ENCODE data around the gene FXYD7.

The FXYD7 gene

GRCh38 chr19:35168196-35168595 is 25.1 kb downstream of the FXYD7 start:
- no peaks in the 10 kb centered on the region for H3K4me1 ChIP-seq (ENCODE audit: insufficient read depth, low read length)
- peaks cover 12% of the 10 kb centered on the region for H3K9me3 ChIP-seq (ENCODE audit: control insufficient read depth, insufficient read depth, low read length)
- peaks cover 43% of the 10 kb centered on the region for H3K36me3 ChIP-seq (ENCODE audit: insufficient read depth, low read length)
- no peak overlapping the region for H3K9ac ChIP-seq (ENCODE audit: low read depth, low read length)

- Histone ChIP-seq H3K9ac (ENCODE audit: low read depth, low read length) (no peak overlapping the region), H3K4me1 (ENCODE audit: insufficient read depth, low read length) (no peaks in the 10 kb centered on the region), H3K36me3 (ENCODE audit: insufficient read depth, low read length) (peaks cover 31% of the 10 kb centered on the region), H3K9me3 (ENCODE audit: control insufficient read depth, insufficient read depth, low read length) (peaks cover 7% of the 10 kb centered on the region)
Observed at GRCh38 chr19:35169221-35169995, 26.4 kb downstream of the FXYD7 start.

- Histone ChIP-seq H3K4me1 (ENCODE audit: insufficient read depth, low read length) (no peaks in the 10 kb centered on the region), H3K36me3 (ENCODE audit: insufficient read depth, low read length) (peaks cover 20% of the 10 kb centered on the region), H3K9me3 (ENCODE audit: control insufficient read depth, insufficient read depth, low read length) (peaks cover 7% of the 10 kb centered on the region), H3K9ac (ENCODE audit: low read depth, low read length) (no peak overlapping the region)
Observed at GRCh38 chr19:35170359-35171061, 27.5 kb downstream of the FXYD7 start.

GRCh38 chr19:35171730-35172129 is 28.7 kb downstream of the FXYD7 start:
- peaks cover 3% of the 10 kb centered on the region; the same call in 1 of the 2 replicates for H3K9me3 ChIP-seq (ENCODE audit: control insufficient read depth, insufficient read depth, low read length)
- peaks cover 4% of the 10 kb centered on the region; the same call in 1 of the 2 replicates for H3K4me1 ChIP-seq (ENCODE audit: insufficient read depth, low read length)
- no peak overlapping the region for H3K9ac ChIP-seq (ENCODE audit: low read depth, low read length)
- H3K36me3 ChIP-seq (ENCODE audit: insufficient read depth, low read length), result peaks cover 9% of the 10 kb centered on the region

- no peak overlapping the region for H3K9ac ChIP-seq (ENCODE audit: low read depth, low read length)
- peaks cover 4% of the 10 kb centered on the region; the same call in 1 of the 2 replicates for H3K4me1 ChIP-seq (ENCODE audit: insufficient read depth, low read length)
- H3K9me3 ChIP-seq (ENCODE audit: control insufficient read depth, insufficient read depth, low read length), result peaks cover 11% of the 10 kb centered on the region
- peaks cover 7% of the 10 kb centered on the region for H3K36me3 ChIP-seq (ENCODE audit: insufficient read depth, low read length)
Observed at GRCh38 chr19:35174226-35174625, 31.2 kb downstream of the FXYD7 start.

GRCh38 chr19:35176181-35176570 is 33.1 kb downstream of the FXYD7 start:
- Histone ChIP-seq H3K9ac (ENCODE audit: low read depth, low read length) (no peak overlapping the region), H3K4me1 (ENCODE audit: insufficient read depth, low read length) (peaks cover 4% of the 10 kb centered on the region; the same call in 1 of the 2 replicates), H3K9me3 (ENCODE audit: control insufficient read depth, insufficient read depth, low read length) (peaks cover 11% of the 10 kb centered on the region), H3K36me3 (ENCODE audit: insufficient read depth, low read length) (no peaks in the 10 kb centered on the region; the same call in 1 of the 2 replicates)

GRCh38 chr19:35177377-35178274 is 34.6 kb downstream of the FXYD7 start:
- peaks cover 9% of the 10 kb centered on the region for H3K9me3 ChIP-seq (ENCODE audit: control insufficient read depth, insufficient read depth, low read length)
- H3K4me1 ChIP-seq (ENCODE audit: insufficient read depth, low read length), result peaks cover 4% of the 10 kb centered on the region; the same call in 1 of the 2 replicates
- no peaks in the 10 kb centered on the region; the same call in 1 of the 2 replicates for H3K36me3 ChIP-seq (ENCODE audit: insufficient read depth, low read length)
- H3K9ac ChIP-seq (ENCODE audit: low read depth, low read length), result no peak overlapping the region

- Histone ChIP-seq H3K36me3 (ENCODE audit: insufficient read depth, low read length) (no peaks in the 10 kb centered on the region; the same call in 1 of the 2 replicates), H3K9me3 (ENCODE audit: control insufficient read depth, insufficient read depth, low read length) (peaks cover 8% of the 10 kb centered on the region; the same call in 1 of the 2 replicates), H3K4me1 (ENCODE audit: insufficient read depth, low read length) (peaks cover 4% of the 10 kb centered on the region; the same call in 1 of the 2 replicates), H3K9ac (ENCODE audit: low read depth, low read length) (no peak overlapping the region)
Observed at GRCh38 chr19:35178701-35179100, 35.6 kb downstream of the FXYD7 start.

GRCh38 chr19:35179830-35180229 is 36.8 kb downstream of the FXYD7 start:
- H3K4me1 ChIP-seq (ENCODE audit: insufficient read depth, low read length), result peaks cover 4% of the 10 kb centered on the region; the same call in 1 of the 2 replicates
- H3K9ac ChIP-seq (ENCODE audit: low read depth, low read length), result no peak overlapping the region
- H3K36me3 ChIP-seq (ENCODE audit: insufficient read depth, low read length), result no peaks in the 10 kb centered on the region; the same call in 1 of the 2 replicates
- peaks cover 8% of the 10 kb centered on the region; the same call in 1 of the 2 replicates for H3K9me3 ChIP-seq (ENCODE audit: control insufficient read depth, insufficient read depth, low read length)

GRCh38 chr19:35181387-35181786 is 38.3 kb downstream of the FXYD7 start:
- no peak overlapping the region for H3K9ac ChIP-seq (ENCODE audit: low read depth, low read length)
- H3K9me3 ChIP-seq (ENCODE audit: control insufficient read depth, insufficient read depth, low read length), result peaks cover 8% of the 10 kb centered on the region; the same call in 1 of the 2 replicates
- H3K4me1 ChIP-seq (ENCODE audit: insufficient read depth, low read length), result no peaks in the 10 kb centered on the region
- H3K36me3 ChIP-seq (ENCODE audit: insufficient read depth, low read length), result no peaks in the 10 kb centered on the region

GRCh38 chr19:35184267-35184666 is 41.2 kb downstream of the FXYD7 start:
- H3K4me1 ChIP-seq (ENCODE audit: insufficient read depth, low read length), result no peaks in the 10 kb centered on the region

GRCh38 chr19:35184884-35185283 is 41.8 kb downstream of the FXYD7 start:
- Histone ChIP-seq H3K9me3 (ENCODE audit: control insufficient read depth, insufficient read depth, low read length) (no peaks in the 10 kb centered on the region), H3K9ac (ENCODE audit: low read depth, low read length) (no peak overlapping the region), H3K4me1 (ENCODE audit: insufficient read depth, low read length) (no peaks in the 10 kb centered on the region)

More at GRCh38 chr19:35184267-35184666, 41.2 kb downstream of the FXYD7 start:
- H3K9me3 ChIP-seq (ENCODE audit: control insufficient read depth, insufficient read depth, low read length), result no peaks in the 10 kb centered on the region
- no peaks in the 10 kb centered on the region for H3K36me3 ChIP-seq (ENCODE audit: insufficient read depth, low read length)
- H3K9ac ChIP-seq (ENCODE audit: low read depth, low read length), result no peak overlapping the region

GRCh38 chr19:35194012-35194984 is 51.2 kb downstream of the FXYD7 start:
- peaks cover 4% of the 10 kb centered on the region for H3K4me1 ChIP-seq (ENCODE audit: insufficient read depth, low read length)

More at GRCh38 chr19:35184884-35185283, 41.8 kb downstream of the FXYD7 start:
- no peaks in the 10 kb centered on the region for H3K36me3 ChIP-seq (ENCODE audit: insufficient read depth, low read length)

More at GRCh38 chr19:35194012-35194984, 51.2 kb downstream of the FXYD7 start:
- Histone ChIP-seq H3K9me3 (ENCODE audit: control insufficient read depth, insufficient read depth, low read length) (no peaks in the 10 kb centered on the region), H3K9ac (ENCODE audit: low read depth, low read length) (no peak overlapping the region), H3K36me3 (ENCODE audit: insufficient read depth, low read length) (no peaks in the 10 kb centered on the region)
